ENCODE results near the gene TNS3. TPM values are rescaled to one million over a fixed set of nuclear protein-coding genes. Genes with fewer than 3 reads are reported as not detected.

TNS3 gene
- total and polyA plus RNA-seq, 2 of the 13 experiments (the other 11 are each of a cell fraction or from before 2014, with no cell fraction given): 52.9 to 55.7 TPM

DNA sequence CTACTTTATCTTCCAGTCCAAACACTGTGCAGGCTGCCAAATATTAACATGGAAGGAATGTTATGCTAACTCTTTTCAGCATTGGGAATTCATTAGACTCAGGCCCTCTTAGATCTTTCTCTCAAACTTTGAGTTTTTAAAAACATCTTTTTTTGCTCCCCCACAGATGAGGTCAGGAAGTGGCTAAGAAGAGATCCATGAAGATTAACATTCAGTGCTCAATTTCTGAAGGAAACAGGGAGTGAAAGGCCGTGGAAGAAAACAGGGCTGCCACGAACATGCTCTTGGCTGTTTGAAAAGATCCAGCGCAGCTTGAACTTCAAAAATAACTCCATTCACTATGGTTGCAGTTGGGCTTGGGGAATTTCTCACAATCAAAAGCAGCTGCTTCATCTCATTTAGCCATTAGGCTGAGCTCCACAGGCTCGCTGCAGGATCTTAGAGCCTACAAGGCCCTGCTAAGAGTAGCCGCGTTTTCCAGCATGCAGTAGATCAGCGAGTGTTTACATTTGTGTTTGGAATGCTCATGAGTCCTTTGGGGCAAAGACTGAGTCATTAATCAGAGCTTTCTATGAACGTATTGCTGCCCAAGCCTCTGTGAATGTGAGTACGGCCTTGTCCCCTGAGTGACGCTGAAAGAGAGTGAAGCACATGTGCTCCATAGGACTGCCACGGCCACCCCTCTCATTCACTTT, 41.2 kb upstream of the TNS3 start (continued):
- no peak for TF ChIP-seq AGO2 (optimal IDR thresholded peaks at IDR 0.05; ENCODE audit: low read depth, low read length)
- TF ChIP-seq IKZF1 (IDR thresholded peaks at IDR 0.05): no peak
- no peak for TF ChIP-seq RELA (CRISPR knock-in tag; IDR thresholded peaks at IDR 0.05)
- peak; percentile 43 for TF ChIP-seq UBTF (CRISPR knock-in tag; IDR thresholded peaks at IDR 0.05)
- TF ChIP-seq ELF1 (CRISPR knock-in tag; IDR thresholded peaks at IDR 0.05): peak; percentile 26; the same call in 1 of the 2 replicates
- TF ChIP-seq, protein P1, sequence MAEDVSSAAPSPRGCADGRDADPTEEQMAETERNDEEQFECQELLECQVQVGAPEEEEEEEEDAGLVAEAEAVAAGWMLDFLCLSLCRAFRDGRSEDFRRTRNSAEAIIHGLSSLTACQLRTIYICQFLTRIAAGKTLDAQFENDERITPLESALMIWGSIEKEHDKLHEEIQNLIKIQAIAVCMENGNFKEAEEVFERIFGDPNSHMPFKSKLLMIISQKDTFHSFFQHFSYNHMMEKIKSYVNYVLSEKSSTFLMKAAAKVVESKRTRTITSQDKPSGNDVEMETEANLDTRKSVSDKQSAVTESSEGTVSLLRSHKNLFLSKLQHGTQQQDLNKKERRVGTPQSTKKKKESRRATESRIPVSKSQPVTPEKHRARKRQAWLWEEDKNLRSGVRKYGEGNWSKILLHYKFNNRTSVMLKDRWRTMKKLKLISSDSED (CRISPR knock-in tag; IDR thresholded peaks at IDR 0.05): no peak
- TF ChIP-seq, protein P2, sequence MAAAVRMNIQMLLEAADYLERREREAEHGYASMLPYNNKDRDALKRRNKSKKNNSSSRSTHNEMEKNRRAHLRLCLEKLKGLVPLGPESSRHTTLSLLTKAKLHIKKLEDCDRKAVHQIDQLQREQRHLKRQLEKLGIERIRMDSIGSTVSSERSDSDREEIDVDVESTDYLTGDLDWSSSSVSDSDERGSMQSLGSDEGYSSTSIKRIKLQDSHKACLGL (CRISPR knock-in tag; IDR thresholded peaks at IDR 0.05): no peak
- TF ChIP-seq, protein P3, sequence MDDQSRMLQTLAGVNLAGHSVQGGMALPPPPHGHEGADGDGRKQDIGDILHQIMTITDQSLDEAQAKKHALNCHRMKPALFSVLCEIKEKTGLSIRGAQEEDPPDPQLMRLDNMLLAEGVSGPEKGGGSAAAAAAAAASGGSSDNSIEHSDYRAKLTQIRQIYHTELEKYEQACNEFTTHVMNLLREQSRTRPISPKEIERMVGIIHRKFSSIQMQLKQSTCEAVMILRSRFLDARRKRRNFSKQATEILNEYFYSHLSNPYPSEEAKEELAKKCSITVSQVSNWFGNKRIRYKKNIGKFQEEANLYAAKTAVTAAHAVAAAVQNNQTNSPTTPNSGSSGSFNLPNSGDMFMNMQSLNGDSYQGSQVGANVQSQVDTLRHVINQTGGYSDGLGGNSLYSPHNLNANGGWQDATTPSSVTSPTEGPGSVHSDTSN (CRISPR knock-in tag; IDR thresholded peaks at IDR 0.05; ENCODE audit: borderline replicate concordance): no peak
- TF ChIP-seq ARNTL (CRISPR knock-in tag; IDR thresholded peaks at IDR 0.05): no peak
- TF ChIP-seq ZNF296 (CRISPR knock-in tag; conservative IDR thresholded peaks at IDR 0.05): no peak
- TF ChIP-seq ZFYVE20 (CRISPR knock-in tag; IDR thresholded peaks at IDR 0.05; ENCODE audit: borderline replicate concordance, low read depth): no peak
- TF ChIP-seq, protein P4, sequence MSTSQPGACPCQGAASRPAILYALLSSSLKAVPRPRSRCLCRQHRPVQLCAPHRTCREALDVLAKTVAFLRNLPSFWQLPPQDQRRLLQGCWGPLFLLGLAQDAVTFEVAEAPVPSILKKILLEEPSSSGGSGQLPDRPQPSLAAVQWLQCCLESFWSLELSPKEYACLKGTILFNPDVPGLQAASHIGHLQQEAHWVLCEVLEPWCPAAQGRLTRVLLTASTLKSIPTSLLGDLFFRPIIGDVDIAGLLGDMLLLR (CRISPR knock-in tag; IDR thresholded peaks at IDR 0.05): no peak
- peak in 1 of 2 experiments; percentile 54; a peak in 2 of 4 replicates for TF ChIP-seq POLR2A (IDR thresholded peaks at IDR 0.05; ENCODE audit: insufficient read depth in 1 of 2, low read depth in 2 of 2, low read length in 2 of 2)
- TF ChIP-seq ZNF557 (CRISPR knock-in tag; IDR thresholded peaks at IDR 0.05): 0 out of 2 replicates have a peak, but pooled peaks have one; percentile 28
- TF ChIP-seq ZEB1 (IDR thresholded peaks at IDR 0.05; ENCODE audit: insufficient replicate concordance, low read depth): no peak
- TF ChIP-seq ZMYM2 (CRISPR knock-in tag; IDR thresholded peaks at IDR 0.05): no peak
- peak; percentile 54; the same call in 1 of the 2 replicates for TF ChIP-seq ZNF350 (CRISPR knock-in tag; IDR thresholded peaks at IDR 0.05; ENCODE audit: borderline replicate concordance, low read depth)
- no peak for TF ChIP-seq FLYWCH1 (CRISPR knock-in tag; IDR thresholded peaks at IDR 0.05)
- TF ChIP-seq, protein P5, sequence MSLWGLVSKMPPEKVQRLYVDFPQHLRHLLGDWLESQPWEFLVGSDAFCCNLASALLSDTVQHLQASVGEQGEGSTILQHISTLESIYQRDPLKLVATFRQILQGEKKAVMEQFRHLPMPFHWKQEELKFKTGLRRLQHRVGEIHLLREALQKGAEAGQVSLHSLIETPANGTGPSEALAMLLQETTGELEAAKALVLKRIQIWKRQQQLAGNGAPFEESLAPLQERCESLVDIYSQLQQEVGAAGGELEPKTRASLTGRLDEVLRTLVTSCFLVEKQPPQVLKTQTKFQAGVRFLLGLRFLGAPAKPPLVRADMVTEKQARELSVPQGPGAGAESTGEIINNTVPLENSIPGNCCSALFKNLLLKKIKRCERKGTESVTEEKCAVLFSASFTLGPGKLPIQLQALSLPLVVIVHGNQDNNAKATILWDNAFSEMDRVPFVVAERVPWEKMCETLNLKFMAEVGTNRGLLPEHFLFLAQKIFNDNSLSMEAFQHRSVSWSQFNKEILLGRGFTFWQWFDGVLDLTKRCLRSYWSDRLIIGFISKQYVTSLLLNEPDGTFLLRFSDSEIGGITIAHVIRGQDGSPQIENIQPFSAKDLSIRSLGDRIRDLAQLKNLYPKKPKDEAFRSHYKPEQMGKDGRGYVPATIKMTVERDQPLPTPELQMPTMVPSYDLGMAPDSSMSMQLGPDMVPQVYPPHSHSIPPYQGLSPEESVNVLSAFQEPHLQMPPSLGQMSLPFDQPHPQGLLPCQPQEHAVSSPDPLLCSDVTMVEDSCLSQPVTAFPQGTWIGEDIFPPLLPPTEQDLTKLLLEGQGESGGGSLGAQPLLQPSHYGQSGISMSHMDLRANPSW (CRISPR knock-in tag; IDR thresholded peaks at IDR 0.05; ENCODE audit: borderline replicate concordance): 0 out of 2 replicates have a peak, but pooled peaks have one; percentile 72
- peak; percentile 99 for TF ChIP-seq BCL6 (CRISPR knock-in tag; IDR thresholded peaks at IDR 0.05)
- TF ChIP-seq GABPA (IDR thresholded peaks at IDR 0.05; ENCODE audit: low read depth, low read length): no peak
- TF ChIP-seq GABPA (CRISPR knock-in tag; IDR thresholded peaks at IDR 0.05; ENCODE audit: low read depth): no peak

All from HepG2 (cell line).